Liver (tissue), 9 donors: ENCODE data around the gene ALKBH2. TPM values are rescaled to one million over a fixed set of nuclear protein-coding genes. Genes with fewer than 3 reads are reported as not detected.

Experiments
- DNase-seq: peaks from one replicate; pipeline ENCODE4 v3.0.0-alpha.2; 2017; ENCODE audit warnings: low spot score
- H3K27ac ChIP-seq, 2 donors: one replicate each; pipeline ENCODE4 v1.7.0; 2013; ENCODE audit warnings: inconsistent platforms in 2 of 2, low read length in 2 of 2, control low read depth in 1 of 2, low read depth in 1 of 2, mild to moderate bottlenecking in 1 of 2
- H3K27me3 ChIP-seq, 4 donors: one replicate each; pipeline versions ENCODE4 v1.6.1 to v1.7.0; 2013; ENCODE audit warnings: low read length in 3 of 4, inconsistent platforms in 1 of 4, mild to moderate bottlenecking in 1 of 4, moderate library complexity in 1 of 4; ENCODE audit not compliant: control insufficient read depth in 4 of 4, insufficient read depth in 4 of 4
- H3K36me3 ChIP-seq, 4 donors: one replicate each; pipeline versions ENCODE4 v1.6.1 to v1.7.0; 2013; ENCODE audit warnings: low read length in 3 of 4, mild to moderate bottlenecking in 3 of 4, low read depth in 1 of 4, moderate library complexity in 1 of 4; ENCODE audit not compliant: control insufficient read depth in 4 of 4, insufficient read depth in 3 of 4
- H3K4me1 ChIP-seq, 4 donors: one replicate each; pipeline versions ENCODE4 v1.6.1 to v1.7.0; 2013; ENCODE audit warnings: low read length in 3 of 4, mild to moderate bottlenecking in 3 of 4, moderate library complexity in 1 of 4; ENCODE audit not compliant: control insufficient read depth in 4 of 4, insufficient read depth in 4 of 4
- H3K4me3 ChIP-seq, 3 donors: one replicate each; pipeline versions ENCODE4 v1.6.1 to v1.7.0; 2013; ENCODE audit warnings: low read length in 3 of 3, control low read depth in 1 of 3, low read depth in 1 of 3, mild to moderate bottlenecking in 1 of 3
- H3K9ac ChIP-seq, 2 donors: one replicate each; pipeline ENCODE4 v1.7.0; 2013; ENCODE audit warnings: low read length in 2 of 2, mild to moderate bottlenecking in 2 of 2, moderate library complexity in 2 of 2, control low read depth in 1 of 2, low read depth in 1 of 2
- H3K9me3 ChIP-seq, 4 donors: one replicate each; pipeline versions ENCODE4 v1.6.1 to v1.7.0; 2013; ENCODE audit warnings: low read length in 3 of 4; ENCODE audit not compliant: control insufficient read depth in 4 of 4
- EGR1 ChIP-seq, 2 donors: IDR thresholded peaks; 2 replicates each; pipeline ENCODE4 v1.6.1; 2016 to 2018; ENCODE audit warnings: antibody characterized with exemption in 2 of 2, low read depth in 2 of 2
- FOXA1 ChIP-seq: IDR thresholded peaks from 2 replicates; pipeline ENCODE4 v1.6.1; 2016; ENCODE audit warnings: antibody characterized with exemption
- FOXA2 ChIP-seq: IDR thresholded peaks from 2 replicates; pipeline ENCODE4 v1.6.1; 2016; ENCODE audit warnings: antibody characterized with exemption
- GABPA ChIP-seq, 2 donors: IDR thresholded peaks in 1 of 2; conservative IDR thresholded peaks in 1 of 2; 2 replicates each; pipeline ENCODE4 v1.6.1; 2016; ENCODE audit warnings: antibody characterized with exemption in 2 of 2, mild to moderate bottlenecking in 1 of 2, moderate library complexity in 1 of 2
- HNF4A ChIP-seq, 2 donors: conservative IDR thresholded peaks; 2 replicates each; pipeline ENCODE4 v1.6.1; 2016; ENCODE audit warnings: antibody characterized with exemption in 2 of 2, mild to moderate bottlenecking in 2 of 2
- RXRA ChIP-seq, 2 donors: IDR thresholded peaks; 2 replicates each; pipeline ENCODE4 v1.6.1; 2017 to 2018; ENCODE audit warnings: antibody characterized with exemption in 2 of 2, mild to moderate bottlenecking in 1 of 2
- WGBS: extraction: QIAGEN DNeasy Blood & Tissue Kit; methylation state at CpG from one replicate; pipeline ENCODE4 v1.1.7; 2013; 5-methylcytosine and 5-hydroxymethylcytosine counted together
- polyA plus RNA-seq, 2 donors: library from polyadenylated mRNA; stranded (reverse) in 1 of 2; unstranded in 1 of 2; fragments of 200-250 nt in 1 of 2; fragments of >200 nt in 1 of 2; fragmentation: Nextera tagmentation in 1 of 2; extraction: Ambion mirVana in 1 of 2; gene quantifications; one replicate each; pipeline versions ENCODE4 v1.2.1 to v1.2.3, GENCODE V29; 2013 to 2015
- total RNA-seq, 2 donors: library from RNA; depleted of rRNA; stranded (reverse); fragments of >200 nt; gene quantifications; one replicate each; pipeline ENCODE4 v1.2.3, GENCODE V29; 2014
- TF ChIP-seq, protein P1 (sequence below): IDR thresholded peaks from 2 replicates; pipeline ENCODE4 v1.6.1; 2016; ENCODE audit warnings: antibody characterized with exemption, mild to moderate bottlenecking
- TF ChIP-seq, protein P2 (sequence below): IDR thresholded peaks from 2 replicates; pipeline ENCODE4 v1.6.1; 2016; ENCODE audit warnings: antibody characterized with exemption
- TF ChIP-seq, protein P3 (sequence below): IDR thresholded peaks from 2 replicates; pipeline ENCODE4 v1.6.1; 2016; ENCODE audit warnings: antibody characterized with exemption
- donor health status: healthy.
- donor health status: healthy.
- donor health status: healthy.
- donor health status: healthy.
- donor health status: healthy.

ALKBH2 gene
- total and polyA plus RNA-seq, 4 donors, result 6.8 to 24.7 (median 19.9) TPM

DNA sequence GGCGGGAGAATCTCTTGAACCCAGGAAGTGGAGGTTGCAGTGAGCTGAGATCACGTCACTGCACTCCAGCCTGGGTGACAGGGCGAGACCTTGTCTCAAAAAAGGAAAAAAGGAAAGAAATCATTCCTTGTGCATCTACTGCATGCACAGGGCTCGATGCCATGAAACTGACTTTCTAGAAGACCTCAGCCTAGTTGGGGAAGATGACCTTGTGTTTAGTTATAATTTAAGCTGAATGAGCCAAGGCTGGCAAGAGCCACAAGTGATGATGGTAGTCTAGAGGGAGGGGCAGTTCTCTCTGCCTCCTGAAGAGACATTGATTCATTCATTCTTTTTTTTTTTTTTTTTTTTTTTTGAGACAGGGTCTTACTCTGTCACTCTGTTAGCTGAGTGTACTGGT lies 47.3 kb upstream of the ALKBH2 start:
- Histone ChIP-seq H3K27me3 (no peaks in the 10 kb centered on the region), H3K9ac (no peak overlapping the region), H3K4me3 (no peak overlapping the region), H3K9me3 (no peaks in the 10 kb centered on the region), H3K4me1 (peaks cover 16 to 72% (median 54%) of the 10 kb centered on the region in 4 donors), H3K36me3 (peaks cover 0 to 12% (median 5%) of the 10 kb centered on the region in 4 donors), H3K27ac (no peak overlapping the region)
- DNase-seq, result no peak
- TF ChIP-seq GABPA (IDR thresholded peaks at IDR 0.05 in 1 of 2, conservative IDR thresholded peaks at IDR 0.05 in 1 of 2) (no peak), RXRA (IDR thresholded peaks at IDR 0.05) (peak in 1 of 2 donors; percentile 16), EGR1 (IDR thresholded peaks at IDR 0.05; ENCODE audit: low read depth in 2 of 2) (no peak), HNF4A (conservative IDR thresholded peaks at IDR 0.05) (peak in 1 of 2 donors; percentile 22)
- TF ChIP-seq, protein P1, sequence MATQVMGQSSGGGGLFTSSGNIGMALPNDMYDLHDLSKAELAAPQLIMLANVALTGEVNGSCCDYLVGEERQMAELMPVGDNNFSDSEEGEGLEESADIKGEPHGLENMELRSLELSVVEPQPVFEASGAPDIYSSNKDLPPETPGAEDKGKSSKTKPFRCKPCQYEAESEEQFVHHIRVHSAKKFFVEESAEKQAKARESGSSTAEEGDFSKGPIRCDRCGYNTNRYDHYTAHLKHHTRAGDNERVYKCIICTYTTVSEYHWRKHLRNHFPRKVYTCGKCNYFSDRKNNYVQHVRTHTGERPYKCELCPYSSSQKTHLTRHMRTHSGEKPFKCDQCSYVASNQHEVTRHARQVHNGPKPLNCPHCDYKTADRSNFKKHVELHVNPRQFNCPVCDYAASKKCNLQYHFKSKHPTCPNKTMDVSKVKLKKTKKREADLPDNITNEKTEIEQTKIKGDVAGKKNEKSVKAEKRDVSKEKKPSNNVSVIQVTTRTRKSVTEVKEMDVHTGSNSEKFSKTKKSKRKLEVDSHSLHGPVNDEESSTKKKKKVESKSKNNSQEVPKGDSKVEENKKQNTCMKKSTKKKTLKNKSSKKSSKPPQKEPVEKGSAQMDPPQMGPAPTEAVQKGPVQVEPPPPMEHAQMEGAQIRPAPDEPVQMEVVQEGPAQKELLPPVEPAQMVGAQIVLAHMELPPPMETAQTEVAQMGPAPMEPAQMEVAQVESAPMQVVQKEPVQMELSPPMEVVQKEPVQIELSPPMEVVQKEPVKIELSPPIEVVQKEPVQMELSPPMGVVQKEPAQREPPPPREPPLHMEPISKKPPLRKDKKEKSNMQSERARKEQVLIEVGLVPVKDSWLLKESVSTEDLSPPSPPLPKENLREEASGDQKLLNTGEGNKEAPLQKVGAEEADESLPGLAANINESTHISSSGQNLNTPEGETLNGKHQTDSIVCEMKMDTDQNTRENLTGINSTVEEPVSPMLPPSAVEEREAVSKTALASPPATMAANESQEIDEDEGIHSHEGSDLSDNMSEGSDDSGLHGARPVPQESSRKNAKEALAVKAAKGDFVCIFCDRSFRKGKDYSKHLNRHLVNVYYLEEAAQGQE, result no peak
- WGBS, result 68% methylated on average over 4 of the region's 4 CpGs

DNA sequence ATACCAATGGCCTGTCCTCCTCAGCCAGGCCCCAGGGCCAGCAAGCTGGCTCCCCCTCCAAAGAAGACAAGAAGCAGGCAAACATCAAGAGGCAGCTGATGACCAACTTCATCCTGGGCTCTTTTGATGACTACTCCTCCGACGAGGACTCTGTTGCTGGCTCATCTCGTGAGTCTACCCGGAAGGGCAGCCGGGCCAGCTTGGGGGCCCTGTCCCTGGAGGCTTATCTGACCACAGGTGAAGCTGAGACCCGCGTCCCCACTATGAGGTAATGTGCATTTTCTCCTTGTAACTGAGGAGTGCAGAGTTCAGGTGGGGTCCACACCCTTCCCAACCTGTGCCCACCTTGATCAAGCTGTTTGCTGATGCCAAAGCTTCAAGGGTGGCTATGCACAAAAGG lies 46.5 kb upstream of the ALKBH2 start:
- H3K36me3 ChIP-seq, result peaks cover 0 to 12% (median 5%) of the 10 kb centered on the region in 4 donors
- no peak overlapping the region for H3K9ac ChIP-seq
- TF ChIP-seq FOXA1 (no peak), GABPA (IDR thresholded peaks at IDR 0.05 in 1 of 2, conservative IDR thresholded peaks at IDR 0.05 in 1 of 2) (no peak), FOXA2 (no peak), HNF4A (conservative IDR thresholded peaks at IDR 0.05) (no peak)
- TF ChIP-seq, protein P1, result no peak
- TF ChIP-seq, protein P2, sequence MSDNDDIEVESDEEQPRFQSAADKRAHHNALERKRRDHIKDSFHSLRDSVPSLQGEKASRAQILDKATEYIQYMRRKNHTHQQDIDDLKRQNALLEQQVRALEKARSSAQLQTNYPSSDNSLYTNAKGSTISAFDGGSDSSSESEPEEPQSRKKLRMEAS, result no peak
- TF ChIP-seq, protein P3, sequence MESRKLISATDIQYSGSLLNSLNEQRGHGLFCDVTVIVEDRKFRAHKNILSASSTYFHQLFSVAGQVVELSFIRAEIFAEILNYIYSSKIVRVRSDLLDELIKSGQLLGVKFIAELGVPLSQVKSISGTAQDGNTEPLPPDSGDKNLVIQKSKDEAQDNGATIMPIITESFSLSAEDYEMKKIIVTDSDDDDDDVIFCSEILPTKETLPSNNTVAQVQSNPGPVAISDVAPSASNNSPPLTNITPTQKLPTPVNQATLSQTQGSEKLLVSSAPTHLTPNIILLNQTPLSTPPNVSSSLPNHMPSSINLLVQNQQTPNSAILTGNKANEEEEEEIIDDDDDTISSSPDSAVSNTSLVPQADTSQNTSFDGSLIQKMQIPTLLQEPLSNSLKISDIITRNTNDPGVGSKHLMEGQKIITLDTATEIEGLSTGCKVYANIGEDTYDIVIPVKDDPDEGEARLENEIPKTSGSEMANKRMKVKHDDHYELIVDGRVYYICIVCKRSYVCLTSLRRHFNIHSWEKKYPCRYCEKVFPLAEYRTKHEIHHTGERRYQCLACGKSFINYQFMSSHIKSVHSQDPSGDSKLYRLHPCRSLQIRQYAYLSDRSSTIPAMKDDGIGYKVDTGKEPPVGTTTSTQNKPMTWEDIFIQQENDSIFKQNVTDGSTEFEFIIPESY, result no peak
- no peak for DNase-seq
- H3K4me1 ChIP-seq, result peaks cover 16 to 75% (median 53%) of the 10 kb centered on the region in 4 donors
- no peaks in the 10 kb centered on the region for H3K27me3 ChIP-seq
- no peaks in the 10 kb centered on the region for H3K9me3 ChIP-seq
- 83% methylated on average over 7 of the region's 7 CpGs for WGBS
- H3K4me3 ChIP-seq, result no peak overlapping the region
- H3K27ac ChIP-seq, result no peak overlapping the region
